ENCODE measurements around the gene CYP24A1.

DNA sequence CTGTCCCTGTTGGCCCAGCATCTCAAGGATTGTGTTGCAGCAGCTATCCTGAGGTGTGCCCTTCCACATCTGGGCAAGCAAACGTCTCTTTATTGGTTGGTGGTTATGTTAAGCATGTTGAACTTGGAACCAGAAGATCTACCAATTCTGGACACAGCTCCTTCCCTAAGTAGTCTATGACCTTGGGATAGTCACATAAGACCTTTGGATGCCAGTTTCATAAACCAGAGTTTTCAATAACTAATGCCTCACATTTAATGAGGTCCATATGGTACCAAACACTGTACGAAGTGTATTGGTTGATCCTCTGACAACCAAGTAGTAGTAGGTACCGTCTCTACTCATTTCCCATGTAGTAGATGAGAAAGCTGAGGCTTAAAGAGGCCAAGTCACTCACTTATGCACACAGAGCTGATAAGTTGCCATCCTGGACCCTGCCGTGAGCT, 3.7 kb downstream of the CYP24A1 start:
- TF ChIP-seq, protein P1, sequence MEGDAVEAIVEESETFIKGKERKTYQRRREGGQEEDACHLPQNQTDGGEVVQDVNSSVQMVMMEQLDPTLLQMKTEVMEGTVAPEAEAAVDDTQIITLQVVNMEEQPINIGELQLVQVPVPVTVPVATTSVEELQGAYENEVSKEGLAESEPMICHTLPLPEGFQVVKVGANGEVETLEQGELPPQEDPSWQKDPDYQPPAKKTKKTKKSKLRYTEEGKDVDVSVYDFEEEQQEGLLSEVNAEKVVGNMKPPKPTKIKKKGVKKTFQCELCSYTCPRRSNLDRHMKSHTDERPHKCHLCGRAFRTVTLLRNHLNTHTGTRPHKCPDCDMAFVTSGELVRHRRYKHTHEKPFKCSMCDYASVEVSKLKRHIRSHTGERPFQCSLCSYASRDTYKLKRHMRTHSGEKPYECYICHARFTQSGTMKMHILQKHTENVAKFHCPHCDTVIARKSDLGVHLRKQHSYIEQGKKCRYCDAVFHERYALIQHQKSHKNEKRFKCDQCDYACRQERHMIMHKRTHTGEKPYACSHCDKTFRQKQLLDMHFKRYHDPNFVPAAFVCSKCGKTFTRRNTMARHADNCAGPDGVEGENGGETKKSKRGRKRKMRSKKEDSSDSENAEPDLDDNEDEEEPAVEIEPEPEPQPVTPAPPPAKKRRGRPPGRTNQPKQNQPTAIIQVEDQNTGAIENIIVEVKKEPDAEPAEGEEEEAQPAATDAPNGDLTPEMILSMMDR (IDR thresholded peaks at IDR 0.05), result no peak
- no peak for TF ChIP-seq POLR2A (IDR thresholded peaks at IDR 0.05)

All from heart left ventricle (tissue), 13 donors.